GM19468 (cell line): ENCODE data around the gene TAP1.

ENCODE experiments used
- ATAC-seq: cut with Tn5 transposase; IDR thresholded peaks from one replicate; pipeline ENCODE4 v1.9.1; 2021; ENCODE audit warnings: mild to moderate bottlenecking, moderate library complexity, moderate number of reproducible peaks; ENCODE audit not compliant: unreplicated experiment; ENCODE audit errors: extremely low read depth

The TAP1 gene

DNA sequence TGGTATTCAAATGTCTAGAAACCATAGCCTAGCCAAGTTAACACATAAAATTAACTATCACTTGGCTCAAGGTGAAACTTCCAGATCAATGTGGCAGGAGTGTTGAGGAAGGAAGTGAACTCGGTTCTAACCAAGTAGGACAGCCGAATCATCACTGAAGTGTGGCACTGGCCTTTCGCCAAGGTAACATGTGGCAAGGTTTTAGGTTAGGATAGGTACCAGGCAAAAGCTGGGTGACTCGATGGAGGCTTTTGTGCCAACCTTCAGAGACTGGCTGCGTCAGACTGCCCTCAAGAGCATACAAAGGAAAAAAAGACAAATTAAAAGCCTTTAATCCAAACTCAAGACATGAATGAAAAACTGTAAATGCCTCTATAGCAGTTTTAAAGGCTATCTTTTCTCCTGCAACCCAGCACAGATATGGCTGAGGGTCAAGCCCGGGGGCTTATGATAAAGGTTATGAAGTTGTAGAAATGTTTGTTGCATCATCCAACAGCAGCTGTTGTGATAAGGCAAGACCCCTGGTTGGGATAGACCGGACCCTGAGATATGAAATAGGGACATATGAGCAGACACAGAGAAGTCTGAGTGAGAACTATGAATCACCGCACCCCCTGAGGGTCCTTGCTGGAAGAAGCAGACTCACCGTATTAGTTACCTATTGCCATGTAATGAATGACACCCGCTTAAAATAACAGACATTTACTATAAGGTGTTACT, 12.4 kb upstream of the TAP1 start:
- ATAC-seq = no peak

DNA sequence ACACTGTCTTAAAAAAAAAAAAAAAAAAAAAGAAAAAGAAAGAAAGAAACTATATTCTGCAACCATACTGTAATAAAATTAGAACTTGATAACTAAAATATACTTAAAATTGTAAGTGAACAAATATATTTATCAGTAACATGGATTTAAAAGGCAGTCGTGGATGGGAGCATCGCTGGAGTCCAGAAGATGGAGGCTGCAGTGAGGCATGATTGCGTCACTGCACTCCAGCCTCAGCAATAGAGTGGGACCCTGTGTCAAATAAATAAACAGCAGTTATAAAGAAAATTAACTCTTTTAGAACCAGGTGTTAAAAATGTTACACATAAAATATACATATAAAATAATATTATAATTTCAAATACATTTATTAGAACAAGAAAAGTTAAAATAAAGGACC, 9.2 kb upstream of the TAP1 start:
- ATAC-seq = no peak

DNA sequence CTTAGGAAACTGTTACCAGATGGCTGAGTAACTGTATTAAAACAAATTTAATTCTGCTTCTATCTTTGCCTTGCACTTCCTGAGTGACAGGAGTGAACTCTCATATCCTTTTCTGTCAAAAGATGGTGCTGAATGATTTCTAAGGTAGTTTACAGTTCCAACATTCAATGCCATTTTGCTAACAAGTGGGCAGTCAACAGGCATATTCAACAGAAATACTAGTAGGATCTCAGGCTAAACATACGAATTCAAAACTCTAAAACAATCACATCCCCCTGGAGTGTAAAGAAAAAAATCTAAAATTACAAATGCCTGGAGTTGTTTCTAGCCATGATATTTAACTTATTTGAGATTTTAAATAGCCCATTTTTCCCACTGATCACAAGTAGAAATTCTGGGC, 7.2 kb upstream of the TAP1 start:
- ATAC-seq = no peak

DNA sequence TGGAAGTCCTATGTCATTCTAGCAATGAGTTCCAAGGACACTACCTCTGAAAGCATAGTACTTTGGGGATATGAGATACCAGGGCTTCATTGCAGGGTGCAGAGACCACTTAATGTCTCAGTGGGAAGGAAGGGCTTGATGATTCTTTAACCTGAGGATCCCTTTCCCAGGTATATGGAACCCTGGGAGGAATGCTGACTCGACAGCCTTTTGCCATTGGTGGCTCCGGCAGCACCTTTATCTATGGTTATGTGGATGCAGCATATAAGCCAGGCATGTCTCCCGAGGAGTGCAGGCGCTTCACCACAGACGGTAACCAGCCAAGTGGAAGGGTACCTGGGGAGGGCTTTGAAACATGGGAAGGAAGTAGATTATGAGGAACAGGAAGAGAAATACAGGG, 4.7 kb upstream of the TAP1 start:
- no peak for ATAC-seq

DNA sequence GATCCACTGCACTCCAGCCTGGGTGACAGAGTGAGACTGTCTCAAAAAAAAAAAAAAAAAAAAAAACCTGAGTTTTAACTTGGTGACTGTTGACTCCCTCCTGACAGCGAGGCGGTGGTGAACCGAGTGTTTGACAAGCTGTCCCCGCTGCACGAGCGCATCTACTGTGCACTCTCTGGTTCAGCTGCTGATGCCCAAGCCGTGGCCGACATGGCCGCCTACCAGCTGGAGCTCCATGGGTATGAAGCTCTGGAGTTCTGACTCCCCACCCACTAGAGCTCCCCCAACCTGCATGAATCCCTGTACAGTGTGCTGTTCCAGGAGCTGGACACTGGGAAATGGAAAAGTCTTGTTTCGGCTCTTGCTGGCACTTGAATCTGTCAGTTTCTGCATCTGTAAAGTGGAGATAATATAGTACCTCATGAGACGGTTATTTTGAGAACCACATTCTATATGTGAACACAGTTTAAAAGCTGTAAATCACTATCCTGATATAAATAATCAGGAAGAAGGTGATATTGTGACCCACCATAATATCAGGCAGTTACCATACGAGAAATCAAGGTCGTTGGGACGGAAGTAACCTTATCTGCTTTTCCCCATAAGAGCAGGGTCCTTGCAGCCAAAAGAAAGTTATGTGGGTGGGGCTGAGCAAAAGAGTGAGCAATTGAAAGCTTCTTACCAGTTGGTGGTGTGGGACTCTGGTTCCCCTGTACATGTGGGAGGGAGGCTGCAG, 3.8 kb upstream of the TAP1 start:
- ATAC-seq = no peak

DNA sequence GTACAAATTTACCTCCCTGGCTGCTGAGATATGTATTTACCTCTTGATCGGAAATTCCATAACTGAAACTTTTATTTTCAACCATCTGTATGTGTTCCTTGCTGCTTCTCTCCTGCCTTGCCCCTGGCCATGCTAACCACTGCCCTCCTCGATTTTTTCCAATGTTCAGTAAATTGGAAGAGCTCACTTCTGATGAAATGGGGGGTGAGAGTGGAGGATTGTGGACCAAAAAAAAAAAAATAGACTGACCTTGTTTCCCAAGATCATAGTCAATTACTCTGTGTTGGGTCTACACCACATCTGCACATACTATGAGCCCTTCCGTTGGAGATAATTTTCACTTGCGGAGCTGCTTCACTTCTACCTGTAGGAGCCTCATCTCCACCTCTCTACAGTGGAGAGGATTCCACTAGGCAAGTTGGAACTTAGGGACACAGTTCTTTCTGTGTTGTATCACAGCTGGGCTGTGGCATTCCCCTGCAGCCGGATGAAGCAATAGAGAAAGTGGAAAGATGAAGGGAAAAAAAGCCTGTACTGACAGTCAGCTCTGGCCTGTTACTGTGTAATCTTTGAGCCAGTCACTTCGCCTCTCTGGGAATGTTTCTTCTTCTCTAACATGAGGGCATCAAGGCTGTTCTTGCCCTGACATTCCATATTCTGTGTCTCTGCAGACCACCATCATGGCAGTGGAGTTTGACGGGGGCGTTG, 2.1 kb upstream of the TAP1 start:
- ATAC-seq = no peak

DNA sequence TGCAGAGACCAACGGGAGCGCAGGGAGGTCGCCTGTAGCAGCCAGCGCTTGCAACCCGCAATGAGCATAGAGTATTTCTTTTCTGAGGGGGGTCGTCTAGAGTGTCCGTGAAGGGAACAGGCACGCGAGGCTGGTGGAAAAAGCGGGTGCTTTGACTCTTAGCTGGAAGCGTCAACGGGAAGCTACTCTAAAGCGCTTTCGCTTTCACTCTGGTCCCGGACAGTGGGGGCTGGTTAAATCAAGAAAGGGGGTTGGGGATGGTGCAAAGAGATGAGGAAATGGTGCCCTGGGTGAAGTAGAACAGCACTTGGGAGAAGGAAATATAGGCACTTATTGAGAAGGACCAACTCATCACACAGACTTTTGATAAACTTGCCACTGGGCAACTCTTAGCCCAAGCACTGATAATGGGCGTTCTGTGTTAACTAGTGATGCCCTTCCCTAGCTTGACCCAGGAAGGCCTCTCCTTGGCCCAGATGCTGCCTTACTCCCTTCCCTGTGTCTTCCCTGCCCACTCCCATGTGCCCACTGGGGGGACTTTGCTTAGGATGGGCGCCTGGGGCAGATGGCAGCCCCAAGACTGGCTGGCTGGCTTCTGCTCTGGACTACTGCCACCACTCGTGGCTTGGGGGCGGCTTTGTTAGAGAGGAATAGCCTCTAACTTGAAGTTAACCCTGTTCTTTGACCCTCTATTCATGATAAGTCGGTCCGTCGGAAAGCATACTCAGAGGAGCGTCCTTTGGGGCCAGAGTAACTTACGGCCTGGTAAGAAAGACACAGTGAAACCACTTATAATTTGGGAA, 1.1 kb upstream of the TAP1 start:
- ATAC-seq = no peak

DNA sequence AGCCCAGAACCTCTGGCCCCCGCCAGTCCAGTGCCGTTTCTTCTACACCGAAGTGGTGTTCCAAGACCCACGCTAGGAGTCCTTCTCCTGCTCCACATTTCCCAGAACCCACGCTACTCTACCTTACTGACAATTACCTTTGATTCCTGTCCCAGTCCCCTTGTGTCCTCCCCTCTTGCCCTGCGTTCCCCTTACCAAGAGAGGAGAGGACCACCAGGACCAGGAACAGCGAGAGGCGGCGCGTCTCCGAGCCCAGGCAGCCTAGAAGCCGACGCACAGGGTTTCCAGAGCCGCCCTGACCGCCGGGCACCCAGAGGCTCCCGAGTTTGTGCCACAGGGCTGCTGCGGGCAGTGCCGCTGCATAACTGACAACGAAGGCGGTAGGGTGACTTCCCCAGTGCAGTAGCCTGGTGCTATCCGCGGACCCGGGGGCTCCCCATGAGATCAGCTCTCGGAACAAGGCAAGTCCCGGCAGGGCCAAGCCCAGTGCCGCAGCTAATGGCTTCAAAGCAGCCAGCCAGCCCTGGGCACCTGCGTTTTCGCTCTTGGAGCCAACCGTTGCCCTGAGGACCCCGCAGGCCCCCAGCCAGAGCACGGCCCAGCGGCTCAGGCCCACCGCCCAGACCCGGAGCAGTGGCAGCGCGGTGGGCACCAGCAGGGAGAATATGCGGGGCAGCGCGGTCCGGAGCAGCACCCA, 512 bp downstream of the TAP1 start:
- ATAC-seq = no peak

DNA sequence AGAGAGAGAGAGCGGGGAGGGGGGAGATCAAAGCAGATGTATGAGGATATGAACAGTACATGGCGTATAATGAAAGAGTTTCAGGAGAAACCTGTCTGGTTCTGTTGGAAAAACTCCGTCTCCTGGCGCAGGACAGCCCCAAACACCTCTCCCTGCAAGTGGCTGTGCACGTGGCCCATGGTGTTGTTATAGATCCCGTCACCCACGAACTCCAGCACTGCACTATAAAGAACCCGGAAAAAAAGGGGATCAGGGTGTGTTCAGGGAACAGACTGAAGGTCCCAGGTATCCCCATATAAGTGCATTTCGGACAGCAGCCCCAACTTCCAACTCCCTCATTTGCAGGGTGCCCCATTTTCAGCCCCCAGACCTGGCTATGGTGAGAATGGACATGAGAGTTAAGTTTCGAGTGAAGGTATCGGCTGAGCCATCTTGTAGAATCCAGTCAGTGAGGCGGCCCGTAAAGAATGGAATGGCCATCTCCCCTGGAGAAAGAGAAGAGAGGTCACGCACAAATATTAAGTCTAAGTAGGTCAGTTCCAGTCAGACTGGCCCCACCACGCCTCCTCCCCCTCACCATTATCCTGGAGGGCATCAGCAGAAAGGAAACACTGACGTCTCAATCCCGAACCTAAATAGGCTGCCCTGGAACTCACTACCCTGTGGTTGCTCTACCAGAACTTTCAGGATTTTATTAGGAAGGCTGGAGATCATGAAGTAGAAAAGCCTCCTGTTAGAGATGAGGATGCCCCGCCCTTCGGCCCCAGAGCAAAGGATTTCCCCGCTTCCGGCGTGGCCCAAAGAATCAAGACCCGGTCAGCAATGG, 1.3 kb downstream of the TAP1 start:
- no peak for ATAC-seq

DNA sequence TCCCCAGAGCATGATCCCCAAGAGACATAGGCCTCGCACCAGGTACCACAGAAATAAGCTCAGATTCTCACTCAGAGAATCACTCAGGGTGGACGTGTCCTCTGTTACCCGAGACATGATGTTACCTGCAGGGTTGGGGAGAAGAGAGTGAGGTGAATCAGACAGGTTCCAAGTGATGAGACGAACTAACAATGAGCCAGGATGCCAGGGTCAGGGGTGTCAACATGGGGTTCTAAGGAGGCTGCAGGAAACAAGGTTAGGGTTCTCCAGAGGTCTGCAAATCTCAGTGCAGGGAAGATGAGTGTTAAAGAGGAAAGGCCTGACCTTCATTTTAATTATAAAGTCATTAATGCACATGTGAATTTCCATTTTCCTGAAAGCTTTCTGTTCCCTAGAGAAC, 2.5 kb downstream of the TAP1 start:
- no peak for ATAC-seq

DNA sequence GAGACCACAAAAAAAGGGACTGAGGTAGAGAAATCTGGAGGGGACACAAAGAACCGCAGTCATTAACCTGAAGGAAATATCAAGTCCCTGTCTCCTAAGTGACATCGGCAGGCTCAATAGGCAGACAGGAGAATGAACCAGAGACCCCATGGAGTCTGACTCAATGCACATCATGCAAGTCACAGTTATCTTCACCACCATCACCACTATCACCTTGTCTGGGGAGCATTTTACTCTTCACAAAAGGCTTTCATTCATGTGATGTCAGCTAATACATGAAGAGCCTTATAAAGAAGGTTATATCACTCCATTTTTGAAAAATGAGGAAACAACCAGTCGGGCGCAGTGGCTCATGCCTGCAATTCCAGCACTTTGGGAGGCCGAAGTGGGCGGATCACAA, 4.4 kb downstream of the TAP1 start:
- ATAC-seq = no peak

DNA sequence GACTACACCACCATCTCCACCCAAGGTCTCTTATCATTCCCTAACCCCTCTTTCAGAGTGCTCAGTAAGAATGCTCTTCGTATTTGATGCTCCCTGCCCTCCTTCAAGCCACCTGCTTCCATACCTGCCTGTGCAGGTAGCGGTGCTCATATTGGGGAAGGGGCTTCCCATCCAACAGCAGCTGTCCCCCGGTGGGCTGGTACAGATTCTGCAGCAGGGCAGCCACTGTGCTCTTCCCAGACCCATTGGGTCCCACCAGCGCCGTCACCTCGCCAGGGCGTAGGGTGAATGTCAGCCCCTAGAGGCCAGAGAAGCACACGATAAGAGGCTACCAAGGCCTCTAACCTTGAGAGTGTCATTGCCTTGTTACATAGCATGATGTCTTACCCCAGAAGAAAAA, 5.7 kb downstream of the TAP1 start:
- no peak for ATAC-seq

DNA sequence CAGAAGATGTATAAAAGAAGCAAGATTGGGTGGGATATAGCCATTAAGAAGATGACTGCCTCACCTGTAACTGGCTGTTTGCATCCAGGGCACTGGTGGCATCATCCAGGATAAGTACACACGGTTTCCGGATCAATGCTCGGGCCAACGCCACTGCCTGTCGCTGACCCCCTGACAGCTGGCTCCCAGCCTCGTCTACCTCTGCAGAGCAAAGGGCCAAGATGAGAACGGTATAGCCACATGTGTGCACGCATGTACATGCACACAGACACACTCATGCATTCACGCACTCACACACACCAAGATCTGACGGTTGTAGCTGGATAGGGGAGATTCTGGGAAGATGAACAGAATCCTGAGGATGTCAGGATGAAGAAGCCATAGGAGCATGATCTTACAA, 6.5 kb downstream of the TAP1 start:
- ATAC-seq = no peak

DNA sequence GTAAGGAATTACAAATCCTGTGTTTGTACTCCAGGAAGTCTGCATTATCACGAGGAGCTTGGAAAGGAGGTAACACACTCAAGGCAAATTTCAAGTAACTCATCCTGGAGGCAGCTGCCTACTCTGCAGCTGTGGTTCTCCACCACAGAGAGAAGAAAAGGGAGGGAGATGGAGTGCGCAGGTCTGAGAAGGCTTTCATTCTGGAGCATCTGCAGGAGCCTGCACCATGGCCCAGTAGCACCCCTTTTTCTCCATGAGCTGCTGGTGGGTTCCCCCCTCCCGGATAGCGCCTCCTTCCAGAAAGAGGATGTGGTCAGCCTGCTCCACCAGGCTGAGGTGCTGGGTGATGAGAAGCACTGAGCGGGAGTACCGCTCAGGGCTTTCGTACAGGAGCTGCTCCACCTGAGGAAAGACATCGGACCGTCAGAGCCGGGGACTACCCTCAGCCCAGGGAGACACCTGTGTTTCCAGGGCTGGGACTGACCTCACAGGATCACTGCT, 8.1 kb downstream of the TAP1 start:
- ATAC-seq = no peak

DNA sequence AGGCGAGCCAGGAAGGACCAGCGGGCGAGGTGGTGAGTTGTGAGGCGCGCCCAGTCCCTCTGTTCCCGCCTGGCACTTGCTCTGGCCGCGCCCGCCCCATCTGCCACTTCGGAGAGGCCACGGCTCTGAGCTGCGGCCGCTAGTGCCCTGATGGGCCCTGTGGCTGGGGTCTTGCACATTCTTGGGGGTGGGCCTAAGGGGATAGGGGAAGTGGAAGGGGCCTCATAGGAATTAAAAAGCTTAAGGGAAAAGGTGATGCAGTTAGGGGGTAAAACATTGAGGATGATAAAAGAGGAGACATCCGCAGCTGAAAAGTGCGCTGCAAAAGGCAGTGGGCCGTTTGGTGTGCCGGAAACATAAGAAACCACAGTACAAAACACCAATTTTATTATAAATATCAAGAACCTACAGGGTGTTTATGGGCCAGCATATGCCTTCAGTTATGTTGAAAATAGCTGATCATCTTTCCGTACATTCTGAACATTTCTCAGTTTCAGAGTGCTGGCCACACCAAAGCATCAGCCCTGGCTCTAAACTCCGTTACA, 8.6 kb downstream of the TAP1 start:
- ATAC-seq = no peak

DNA sequence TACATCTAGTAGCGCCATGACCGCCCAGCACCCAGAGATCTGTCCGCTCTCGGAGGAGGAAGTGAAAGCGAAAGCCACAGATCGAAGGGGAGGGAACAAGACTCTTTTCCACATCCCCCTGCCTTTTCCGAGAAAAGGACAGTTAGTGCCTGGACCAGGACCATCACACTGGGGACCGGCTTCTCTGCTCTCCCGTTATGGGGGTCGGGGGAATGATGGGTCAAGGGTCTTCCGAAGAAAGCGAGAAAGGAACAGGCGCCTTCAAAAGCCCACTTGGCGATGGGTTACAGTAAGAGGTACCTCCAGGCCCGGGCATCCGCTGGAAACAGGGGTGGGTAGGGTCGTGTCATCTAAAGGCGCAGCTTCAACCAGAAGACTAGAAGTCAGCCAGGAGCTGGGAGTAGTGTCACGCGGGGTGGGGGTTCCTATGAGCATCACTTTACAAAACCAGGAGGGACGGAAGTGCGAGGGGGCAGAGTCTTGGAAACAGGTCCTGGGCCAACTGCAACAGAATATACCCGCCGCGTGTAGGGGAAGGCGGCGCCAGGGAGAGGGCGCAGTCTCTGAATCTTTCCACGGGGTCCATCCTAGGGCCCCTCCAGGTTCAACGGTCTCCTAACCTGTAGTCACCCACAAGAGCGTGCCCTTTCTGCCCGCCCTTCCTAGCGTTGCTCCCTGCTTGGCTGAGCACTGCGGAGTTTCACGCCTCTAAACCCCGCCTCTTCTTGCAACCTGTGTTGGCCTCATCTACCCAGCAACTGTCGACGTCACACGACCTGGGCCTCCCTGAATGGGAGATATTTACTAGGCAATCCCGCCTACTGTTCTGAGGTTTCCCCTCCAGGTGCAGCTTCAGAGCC, 9.3 kb downstream of the TAP1 start, which contains the start of gene PSMB8:
Gene PSMB8 (minus strand): TSS at position 69 of the 860 bp plus-strand sequence. CDS start 51 bp downstream, at position 18.
- peak; percentile 58 for ATAC-seq

DNA sequence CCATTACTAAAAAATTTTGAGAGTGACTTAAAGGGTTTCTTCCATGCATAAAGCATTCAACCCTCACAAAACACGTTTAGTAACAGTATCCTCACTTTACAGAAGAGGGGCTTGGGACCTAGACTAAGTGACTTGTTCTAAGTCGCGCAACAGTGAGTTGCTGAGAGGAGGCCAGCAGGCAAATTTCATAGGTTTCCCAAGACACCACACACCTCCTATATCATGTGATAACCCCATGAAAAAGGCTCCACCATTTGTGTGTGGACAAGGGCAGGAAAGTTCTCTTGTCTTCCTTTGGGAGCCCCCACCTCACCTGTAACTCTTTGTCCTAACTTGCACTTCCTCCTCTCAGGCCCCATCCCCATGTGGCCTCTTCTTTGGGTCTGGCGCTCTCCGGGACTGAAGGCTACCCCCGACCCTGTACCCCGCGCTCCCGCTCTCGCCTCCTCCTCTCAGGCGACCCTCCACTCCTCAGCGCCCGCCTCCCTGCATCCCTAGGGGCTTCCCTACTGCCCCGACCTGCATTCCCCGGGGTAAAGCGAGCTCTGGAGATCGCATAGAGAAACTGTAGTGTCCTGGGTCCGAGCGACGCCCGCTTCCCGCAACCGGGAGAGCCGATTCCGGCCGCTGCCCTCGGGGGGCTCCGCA, 10.0 kb downstream of the TAP1 start:
- ATAC-seq = no peak
